NOMO-1 treated with DMSO at 0.1 percent for 48 hours (cell line): Measurements from ENCODE around the gene POLR3G.

ENCODE experiments used
- DNase-seq: peaks from one replicate; lab custom pipeline; 2025; ENCODE audit not compliant: unreplicated experiment; lab: John Stamatoyannopoulos, UW

Gene POLR3G

GRCh38 chr5:90495146-90495545 lies 20.5 kb downstream of the POLR3G start:
- DNase-seq, result no peak

DNA sequence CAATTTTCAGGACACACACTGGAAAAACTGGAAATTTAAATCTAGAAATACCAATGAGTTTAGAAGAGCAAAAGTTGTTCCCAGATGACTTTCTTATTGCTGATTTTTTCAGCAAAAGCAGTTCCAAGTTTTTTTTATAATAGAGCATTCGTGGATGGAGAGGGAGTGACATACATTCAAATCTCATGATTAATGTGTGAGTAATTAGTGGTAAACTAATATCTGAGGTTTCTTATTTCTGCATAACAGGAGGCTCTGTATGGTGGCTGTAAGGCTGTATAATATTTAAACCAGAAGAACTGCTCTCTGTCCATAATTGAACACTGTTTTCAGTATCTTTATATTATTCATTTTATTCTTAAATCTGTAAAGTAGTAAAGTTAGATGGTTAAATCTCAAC lies 28.9 kb downstream of the POLR3G start:
- DNase-seq, result no peak

DNA sequence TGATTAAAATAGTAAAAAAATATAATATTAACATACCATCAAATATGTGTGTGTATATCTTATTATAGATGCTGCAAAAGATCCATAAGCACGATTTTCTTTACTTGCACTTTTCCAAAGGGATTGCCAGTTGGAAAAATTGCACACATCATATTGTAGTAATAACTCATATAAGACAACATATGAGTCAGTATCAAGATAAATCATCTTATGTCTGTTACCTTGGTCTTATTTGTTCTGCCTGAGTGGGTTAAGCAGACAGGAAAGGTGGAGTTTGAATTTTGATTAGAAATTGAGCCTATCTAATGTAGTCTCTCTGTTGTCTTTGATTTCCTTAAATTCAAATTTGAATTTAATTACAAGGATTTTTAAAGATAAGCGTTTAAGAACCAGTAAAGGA lies 30.1 kb downstream of the POLR3G start:
- no peak for DNase-seq

GRCh38 chr5:90506221-90506620 lies 31.6 kb downstream of the POLR3G start:
- no peak for DNase-seq

GRCh38 chr5:90510438-90510837 lies 35.8 kb downstream of the POLR3G start:
- no peak for DNase-seq

- DNase-seq, result no peak
These were observed 39.9 kb downstream of the POLR3G start for GRCh38 chr5:90514520-90514919.

DNA sequence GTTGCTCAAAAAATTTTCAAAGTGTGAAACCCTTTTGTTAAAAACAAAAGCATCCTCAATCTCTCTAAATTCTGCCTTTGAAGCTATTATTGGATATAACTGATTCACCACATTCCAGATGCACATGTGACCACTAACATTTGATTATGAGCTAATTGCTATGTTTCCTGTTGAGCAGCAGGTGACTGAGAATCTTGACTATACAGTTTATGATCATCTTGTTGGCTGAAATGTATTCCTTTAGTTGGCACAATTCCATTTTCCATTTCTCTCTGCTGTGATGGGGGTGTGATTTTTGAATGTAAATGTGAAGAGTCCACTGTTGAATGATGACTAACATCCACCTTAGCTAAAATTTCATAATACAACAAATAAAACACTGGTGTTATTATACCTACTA lies 44.0 kb downstream of the POLR3G start:
- no peak for DNase-seq

- no peak for DNase-seq
These were observed 44.4 kb downstream of the POLR3G start for GRCh38 chr5:90519081-90519480.

DNA sequence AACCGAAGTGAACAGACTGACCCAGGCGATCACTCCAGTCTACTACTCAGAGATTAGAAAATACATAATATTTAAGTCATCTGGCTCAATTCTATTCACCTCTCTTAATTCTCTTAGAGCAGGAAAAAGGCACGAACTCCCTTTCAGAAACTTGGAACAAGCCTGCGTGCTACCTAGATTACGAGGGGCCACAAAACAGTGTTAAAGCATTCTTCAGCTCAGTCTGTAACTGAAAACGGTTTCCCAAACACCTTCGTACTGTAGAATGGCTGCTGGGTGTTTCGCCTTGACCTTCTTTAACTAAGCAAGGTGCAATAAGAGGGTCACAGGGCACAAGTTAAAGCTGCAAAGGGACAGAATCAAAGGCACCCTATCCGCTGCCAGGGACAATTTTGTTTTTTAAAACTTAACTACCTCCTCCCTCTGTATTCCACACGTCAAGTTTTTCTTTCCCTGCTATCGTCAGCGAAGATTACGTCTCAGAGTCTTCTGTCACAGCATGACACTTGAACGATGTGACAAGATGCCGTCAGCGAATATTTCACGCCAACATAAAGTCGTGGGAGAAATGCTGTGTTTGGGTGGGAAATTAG lies 54.0 kb downstream of the POLR3G start:
- DNase-seq, result no peak

DNA sequence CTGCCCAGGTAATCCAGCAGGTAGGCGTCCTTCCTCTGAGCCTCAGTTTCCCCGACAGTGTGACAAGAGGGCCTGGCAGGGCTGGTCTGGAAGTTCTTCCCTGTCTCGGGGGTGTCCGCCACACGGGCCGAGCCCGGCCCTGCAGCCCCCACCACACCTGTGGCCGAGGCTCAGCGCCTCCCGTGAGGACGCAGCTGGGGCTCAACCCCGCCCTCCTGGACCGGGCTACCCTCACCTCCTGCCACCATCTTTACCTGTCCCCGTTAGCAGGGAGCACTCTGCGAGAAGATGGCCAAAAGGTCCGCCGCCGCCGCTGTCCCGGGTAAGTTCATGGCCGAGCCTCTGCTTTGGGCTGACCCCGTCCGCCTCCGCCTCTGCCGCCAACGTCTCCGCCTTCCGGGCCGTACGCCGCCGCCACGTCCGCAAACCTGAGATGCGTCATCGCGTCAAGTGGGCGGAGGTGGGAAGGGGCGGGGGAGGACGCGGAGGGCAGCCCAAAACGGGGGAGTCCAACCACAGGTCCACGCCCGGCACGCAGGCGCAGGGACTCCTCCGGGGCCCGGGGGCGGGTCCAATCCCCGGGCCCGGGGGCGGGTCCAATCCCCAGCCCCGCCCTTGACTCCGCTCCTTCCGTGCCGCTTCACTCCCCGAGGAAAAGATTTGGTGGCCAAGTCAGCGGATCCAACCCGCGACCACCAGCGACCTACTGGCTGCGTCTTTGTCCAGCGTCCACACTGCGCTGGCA lies 54.7 kb downstream of the POLR3G start, which contains the start of gene LYSMD3:
TSS of gene LYSMD3 (minus strand) at position 391 of the 745 bp plus-strand sequence. CDS start 4,295 bp downstream, outside the sequence.
- DNase-seq, result peak; percentile 95

- DNase-seq, result peak; percentile 66
These were observed 55.4 kb downstream of the POLR3G start for GRCh38 chr5:90529939-90530677.

DNA sequence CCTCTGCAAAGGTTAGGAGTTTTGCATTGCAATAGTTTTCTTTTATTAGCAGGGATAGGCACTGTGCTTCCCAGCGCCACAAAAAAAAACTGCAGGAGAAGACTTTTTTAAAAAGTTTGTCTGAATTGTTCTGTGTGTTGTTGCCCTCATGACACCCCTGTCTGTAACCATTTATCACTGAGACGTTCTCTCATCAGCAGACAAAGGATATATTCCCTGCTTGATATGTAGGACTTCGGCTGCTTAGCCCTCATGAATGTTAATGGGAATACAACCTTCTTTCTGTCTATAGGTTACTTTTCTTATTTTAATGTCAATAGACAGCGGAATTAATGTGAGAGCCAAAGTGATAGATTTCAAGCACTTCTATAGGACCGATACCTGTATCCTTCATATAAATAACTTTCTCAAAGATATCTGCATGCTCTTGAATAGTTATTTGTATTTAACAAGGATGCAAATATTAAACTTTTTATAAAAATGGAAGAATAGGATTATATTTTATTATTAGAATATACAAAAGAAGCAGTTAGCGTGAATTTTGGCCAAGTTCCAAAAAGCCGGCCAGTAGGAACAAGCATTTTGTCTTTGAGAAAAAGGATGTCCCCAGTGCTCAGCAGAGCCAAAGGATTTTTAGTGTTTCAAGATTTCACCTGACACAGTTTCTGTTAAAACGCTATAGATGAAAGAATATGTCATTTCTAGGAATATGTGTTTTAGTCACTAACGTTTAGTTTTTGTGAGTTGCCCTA lies 56.2 kb downstream of the POLR3G start:
- no peak for DNase-seq

- DNase-seq, result no peak
These were observed 59.1 kb downstream of the POLR3G start for GRCh38 chr5:90533794-90534193.

DNA sequence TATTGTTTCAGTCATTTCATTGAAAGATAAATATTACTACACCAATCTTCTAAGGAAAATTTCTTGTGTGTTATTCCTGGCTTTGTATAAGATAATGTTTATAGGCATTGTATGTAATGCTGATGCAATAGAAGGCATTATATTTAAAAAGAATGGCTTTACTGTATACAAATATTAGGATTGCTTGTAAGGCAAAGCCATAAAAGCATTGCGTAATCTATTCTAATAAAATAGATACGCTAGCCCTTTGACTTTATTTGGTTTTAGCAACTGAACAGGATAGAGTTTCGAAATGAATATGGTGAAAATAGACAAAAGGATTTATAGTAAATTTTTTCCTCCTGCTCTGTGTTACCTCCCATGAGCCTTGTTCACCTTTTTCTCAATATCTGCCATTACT lies 60.3 kb downstream of the POLR3G start:
- DNase-seq, result no peak

- DNase-seq, result no peak
These were observed 68.3 kb downstream of the POLR3G start for GRCh38 chr5:90542827-90543519.

GRCh38 chr5:90545511-90545910 lies 70.8 kb downstream of the POLR3G start:
- DNase-seq, result no peak

DNA sequence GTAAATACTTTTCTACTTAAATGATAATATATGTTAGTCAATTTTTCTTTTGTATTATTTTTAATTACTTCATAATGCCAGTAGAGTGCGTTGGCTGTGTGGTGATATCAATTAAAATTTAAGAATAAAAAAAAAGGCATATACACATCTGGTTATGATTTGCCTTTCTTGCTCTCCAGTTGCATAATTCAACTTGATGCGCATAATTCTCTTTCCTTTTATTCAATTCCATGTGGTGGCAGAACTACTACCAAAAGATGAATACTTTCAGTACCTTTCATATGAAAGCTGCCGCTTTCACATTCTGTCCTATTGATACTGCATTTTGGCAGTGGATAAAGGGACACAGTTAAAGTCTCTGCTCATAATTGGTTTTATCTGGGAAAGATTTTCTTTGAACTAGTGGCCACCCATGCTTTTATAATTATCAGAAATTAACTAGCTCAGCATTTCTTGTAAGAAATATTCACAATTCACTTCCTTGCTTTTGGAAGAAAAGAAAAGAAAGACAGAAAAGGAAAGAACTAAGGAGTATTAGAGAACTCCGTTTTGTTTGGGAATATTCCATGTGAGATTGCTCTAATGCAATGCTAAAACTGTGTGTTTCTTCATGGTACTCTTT lies 71.7 kb downstream of the POLR3G start:
- no peak for DNase-seq

DNA sequence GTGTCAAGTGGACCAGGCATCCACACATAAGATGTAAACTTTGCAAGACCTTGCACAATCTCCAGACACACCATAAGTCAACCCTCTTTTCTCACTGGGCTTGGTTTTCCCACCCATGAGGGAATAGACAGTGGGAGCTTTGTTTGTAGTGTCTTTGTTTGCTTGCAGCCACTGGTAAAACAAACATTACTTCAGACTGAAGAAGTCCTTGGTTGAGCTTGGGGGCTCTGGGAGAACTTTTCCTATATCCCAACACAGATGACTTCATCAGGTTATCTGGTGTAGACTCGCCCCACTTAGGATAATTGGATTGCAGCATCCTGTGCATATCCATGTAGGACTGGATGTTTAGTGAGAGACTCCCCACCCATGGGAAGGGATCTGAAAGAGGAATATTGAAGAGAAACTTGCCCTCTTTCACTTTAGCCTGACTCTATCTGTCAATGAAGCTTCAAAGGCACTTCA lies 72.4 kb downstream of the POLR3G start:
- DNase-seq, result no peak

DNA sequence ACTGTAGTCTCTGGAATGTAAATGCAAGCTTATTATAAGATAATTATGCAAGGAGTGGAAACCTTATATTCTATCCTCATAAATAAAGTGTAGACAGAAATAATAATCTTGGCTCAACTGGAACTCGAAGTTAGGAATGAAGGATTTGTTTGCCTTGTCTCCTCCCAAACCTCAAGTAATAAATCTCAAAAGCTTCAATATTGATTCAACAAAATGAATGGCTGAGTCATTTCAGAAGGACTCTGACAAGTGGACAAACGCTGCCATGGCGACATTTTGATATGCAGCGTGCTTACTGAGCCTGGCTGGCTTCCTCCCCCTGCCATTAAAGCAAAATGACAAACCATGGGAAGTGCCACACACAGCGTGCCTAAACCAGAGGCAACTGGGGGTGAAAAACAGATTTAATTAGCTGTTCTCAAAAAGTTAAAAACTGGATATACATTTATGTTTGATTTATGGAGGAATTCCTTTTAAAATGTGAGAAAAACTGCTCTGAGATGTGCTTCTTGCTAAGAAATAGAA lies 73.5 kb downstream of the POLR3G start:
- no peak for DNase-seq

DNA sequence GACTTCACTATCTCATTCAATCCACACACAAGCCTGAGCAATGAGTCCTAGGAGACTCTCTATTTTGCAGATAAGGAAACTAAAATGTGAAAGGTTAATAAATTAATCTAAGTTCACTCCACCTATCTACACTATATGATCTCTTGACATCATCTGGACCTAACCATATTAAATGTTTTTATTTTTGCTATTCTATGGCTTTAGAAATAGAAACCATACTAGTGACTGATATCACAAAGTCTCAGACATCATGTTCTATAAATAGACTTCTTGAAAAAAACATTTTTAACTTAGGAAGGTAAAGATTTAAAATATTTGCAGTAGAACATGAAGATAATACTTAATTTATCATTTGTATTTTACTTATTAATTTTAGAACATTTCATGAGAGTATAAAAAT lies 74.6 kb downstream of the POLR3G start:
- DNase-seq, result no peak
